Superior temporal gyrus (tissue), 1 donor: ENCODE data around the gene UBE2L6.

Source experiments
- DNase-seq: peaks from one replicate; pipeline ENCODE4 v3.0.0-alpha.2; 2016; ENCODE audit errors: extremely low spot score

The UBE2L6 gene

GRCh38 chr11:57530215-57530595 is 37.3 kb downstream of the UBE2L6 start:
- no peak for DNase-seq

- no peak for DNase-seq
Observed at GRCh38 chr11:57529012-57529411, 38.5 kb downstream of the UBE2L6 start.

- peak; percentile 87 for DNase-seq
Observed at GRCh38 chr11:57527056-57527631, 40.3 kb downstream of the UBE2L6 start.

- DNase-seq, result no peak
Observed at GRCh38 chr11:57523419-57523818, 44.1 kb downstream of the UBE2L6 start.

GRCh38 chr11:57521116-57521515 is 46.4 kb downstream of the UBE2L6 start:
- no peak for DNase-seq

GRCh38 chr11:57516061-57516443 is 51.4 kb downstream of the UBE2L6 start:
- DNase-seq, result no peak

- DNase-seq, result no peak
Observed at GRCh38 chr11:57515332-57516060, 52.0 kb downstream of the UBE2L6 start, which contains the start of gene SLC43A1. Gene SLC43A1 (minus strand): TSS chr11:57515702. CDS start chr11:57514111, 1,591 bp downstream.

GRCh38 chr11:57514538-57515331 is 52.7 kb downstream of the UBE2L6 start:
- no peak for DNase-seq

- no peak for DNase-seq
Observed at GRCh38 chr11:57513911-57514537, 53.4 kb downstream of the UBE2L6 start.

- DNase-seq, result no peak
Observed at GRCh38 chr11:57513452-57513795, 54.0 kb downstream of the UBE2L6 start.

- no peak for DNase-seq
Observed at GRCh38 chr11:57512646-57513451, 54.6 kb downstream of the UBE2L6 start.

GRCh38 chr11:57511741-57512430 is 55.6 kb downstream of the UBE2L6 start:
- no peak for DNase-seq

GRCh38 chr11:57508341-57509170 is 58.9 kb downstream of the UBE2L6 start:
- no peak for DNase-seq

- no peak for DNase-seq
Observed at GRCh38 chr11:57506522-57506921, 61.0 kb downstream of the UBE2L6 start.

- no peak for DNase-seq
Observed at GRCh38 chr11:57504511-57504910, 63.0 kb downstream of the UBE2L6 start.

- DNase-seq, result no peak
Observed at GRCh38 chr11:57502870-57503269, 64.6 kb downstream of the UBE2L6 start.

- no peak for DNase-seq
Observed at GRCh38 chr11:57502376-57502775, 65.1 kb downstream of the UBE2L6 start.

GRCh38 chr11:57501953-57502352 is 65.5 kb downstream of the UBE2L6 start:
- no peak for DNase-seq
